Fibroblast of the conjunctiva (primary cell): Measurements from ENCODE around the gene USP12.
"Not testable (repeated sequence)": the region's sequence is repeated elsewhere in the genome, so short reads cannot be mapped to it uniquely, and the experiment has no call there.

ENCODE experiments used
- DNase-seq: peaks from one replicate; pipeline ENCODE4 v3.0.0-alpha.2; 2010; ENCODE audit warnings: low read depth

The USP12 gene, protein sequence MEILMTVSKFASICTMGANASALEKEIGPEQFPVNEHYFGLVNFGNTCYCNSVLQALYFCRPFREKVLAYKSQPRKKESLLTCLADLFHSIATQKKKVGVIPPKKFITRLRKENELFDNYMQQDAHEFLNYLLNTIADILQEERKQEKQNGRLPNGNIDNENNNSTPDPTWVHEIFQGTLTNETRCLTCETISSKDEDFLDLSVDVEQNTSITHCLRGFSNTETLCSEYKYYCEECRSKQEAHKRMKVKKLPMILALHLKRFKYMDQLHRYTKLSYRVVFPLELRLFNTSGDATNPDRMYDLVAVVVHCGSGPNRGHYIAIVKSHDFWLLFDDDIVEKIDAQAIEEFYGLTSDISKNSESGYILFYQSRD

GRCh38 chr13:27171244-27171826, at the start of gene USP12:
Gene USP12 (minus strand): TSS chr13:27171811. CDS start chr13:27171639, 172 bp downstream.
- DNase-seq: no peak

DNA sequence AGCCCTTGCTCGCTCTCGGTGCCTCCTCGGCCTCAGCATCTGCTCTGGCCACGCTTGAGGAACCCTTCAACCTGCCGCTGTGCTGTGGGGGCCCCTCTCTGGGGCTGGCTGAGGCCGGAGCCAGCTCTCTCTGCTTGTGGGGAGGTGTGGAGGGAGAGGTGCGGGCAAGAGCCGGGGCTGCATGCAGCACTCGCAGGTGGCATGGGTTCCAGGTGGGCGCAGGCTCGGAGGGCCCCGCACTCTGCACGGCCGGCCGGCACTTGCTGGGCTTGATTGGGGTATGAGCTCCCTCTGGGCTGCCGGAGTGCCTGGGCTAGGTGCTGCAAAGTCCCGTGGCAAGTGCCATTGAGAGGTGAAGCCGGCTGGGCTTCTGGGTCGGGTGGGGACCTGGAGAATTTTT, 48.0 kb upstream of the USP12 start:
- no peak for DNase-seq

DNA sequence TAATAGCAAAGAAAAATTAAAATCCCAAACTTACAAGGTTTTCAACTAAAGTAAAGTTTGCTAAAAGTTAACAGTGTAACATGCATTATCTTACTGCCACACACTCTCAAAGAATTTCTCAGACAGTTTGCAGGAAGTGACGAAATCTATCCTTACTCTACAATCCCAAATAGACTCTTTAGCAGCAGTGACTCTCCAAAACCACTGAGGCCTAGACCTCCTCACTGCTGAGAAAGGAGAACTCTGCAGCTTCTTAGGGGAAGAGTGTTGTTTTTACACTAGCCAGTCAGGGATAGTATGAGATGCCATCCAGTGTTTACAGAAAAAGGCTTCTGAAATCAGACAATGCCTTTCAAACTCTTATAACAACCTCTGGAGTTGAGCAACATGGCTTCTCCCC, 47.2 kb upstream of the USP12 start:
- not testable (repeated sequence) for DNase-seq

DNA sequence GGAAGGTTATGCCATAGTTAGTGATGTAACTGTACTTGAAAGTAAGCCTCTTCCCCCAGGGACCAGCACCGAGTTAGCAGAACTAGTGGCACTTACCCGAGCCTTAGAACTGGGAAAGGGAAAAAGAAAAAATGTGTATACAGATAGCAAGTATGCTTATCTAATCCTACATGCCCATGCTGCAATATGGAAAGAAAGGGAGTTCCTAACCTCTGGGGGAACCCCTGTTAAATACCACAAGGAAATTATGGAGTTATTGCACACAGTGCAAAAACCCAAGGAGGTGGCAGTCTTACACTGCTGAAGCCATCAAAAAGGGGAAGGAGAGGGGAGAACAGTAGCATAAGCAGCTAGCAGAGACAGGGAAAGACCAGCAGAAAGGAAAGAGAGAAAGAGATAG, 46.2 kb upstream of the USP12 start:
- not testable (repeated sequence) for DNase-seq

- not testable (repeated sequence) for DNase-seq
Measured at GRCh38 chr13:27213386-27213785, 41.8 kb upstream of the USP12 start.

DNA sequence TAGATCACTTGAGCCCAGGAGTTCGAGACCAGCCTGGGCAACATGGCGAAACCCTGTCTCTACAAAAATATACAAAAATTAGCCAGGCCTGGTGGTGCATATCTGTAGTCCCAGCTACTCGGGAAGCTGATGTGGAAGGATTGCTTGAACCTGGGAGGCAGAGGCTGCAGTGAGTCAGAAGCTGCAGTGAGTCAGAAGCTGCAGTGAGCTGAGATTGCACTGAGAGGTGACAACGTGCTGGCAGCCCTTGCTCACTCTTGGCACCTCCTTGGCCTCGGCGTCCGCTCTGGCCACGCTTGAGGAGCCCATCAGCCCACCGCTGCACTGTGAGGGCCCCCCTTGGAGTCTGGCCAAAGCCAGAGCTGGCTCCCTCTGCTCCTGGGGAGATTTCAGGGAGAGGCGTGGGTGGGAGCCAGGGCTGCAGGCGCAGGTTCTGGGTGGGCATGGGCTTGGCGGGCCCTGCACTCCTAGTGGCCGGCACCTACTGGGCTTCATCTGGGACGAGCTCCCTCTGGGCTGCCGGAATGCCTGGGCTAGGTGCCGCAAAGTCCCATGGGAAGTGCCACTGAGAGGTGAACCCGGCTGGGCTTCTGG, 40.3 kb upstream of the USP12 start:
- DNase-seq: peak; percentile 32

DNA sequence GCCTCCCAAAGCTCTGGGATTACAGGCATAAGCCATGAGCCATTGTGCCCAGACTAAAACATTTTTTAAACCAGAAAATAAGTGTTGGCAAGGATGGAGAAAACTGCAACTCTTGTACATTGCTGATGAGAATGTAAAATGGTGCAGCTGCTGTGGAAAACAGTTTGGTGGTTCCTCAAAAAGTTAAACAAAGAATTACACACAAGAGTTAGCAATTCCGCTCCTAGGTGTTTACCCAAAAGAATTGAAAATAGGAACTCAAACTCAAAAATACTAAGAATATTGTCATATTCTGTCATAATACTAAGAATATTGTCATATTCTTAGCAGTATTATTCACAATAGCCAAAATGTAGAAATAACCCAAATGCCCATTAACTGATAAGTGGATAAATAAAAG, 39.7 kb upstream of the USP12 start:
- DNase-seq: no peak

GRCh38 chr13:27208514-27208913, 36.9 kb upstream of the USP12 start:
- no peak for DNase-seq

DNA sequence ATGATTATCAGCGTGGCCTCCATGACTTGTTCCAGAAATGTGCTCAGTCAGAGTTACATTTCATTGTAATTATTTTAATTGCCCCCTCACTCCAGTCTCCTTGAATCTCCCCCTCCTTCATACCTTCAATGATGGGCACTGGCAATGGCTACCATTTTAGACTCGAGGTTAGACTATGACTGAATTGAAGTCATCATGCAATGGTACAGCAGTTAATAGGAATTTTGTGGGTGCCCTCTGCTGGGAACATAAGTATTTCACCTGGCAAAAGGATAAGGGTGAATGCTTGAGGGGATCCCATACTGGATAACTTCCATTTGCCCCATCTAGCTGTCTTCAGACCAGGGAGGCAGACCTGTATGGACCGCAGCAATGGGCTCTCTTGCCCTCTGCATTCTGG, 32.2 kb upstream of the USP12 start:
- DNase-seq: no peak

GRCh38 chr13:27203186-27203585, 31.6 kb upstream of the USP12 start:
- no peak for DNase-seq

DNA sequence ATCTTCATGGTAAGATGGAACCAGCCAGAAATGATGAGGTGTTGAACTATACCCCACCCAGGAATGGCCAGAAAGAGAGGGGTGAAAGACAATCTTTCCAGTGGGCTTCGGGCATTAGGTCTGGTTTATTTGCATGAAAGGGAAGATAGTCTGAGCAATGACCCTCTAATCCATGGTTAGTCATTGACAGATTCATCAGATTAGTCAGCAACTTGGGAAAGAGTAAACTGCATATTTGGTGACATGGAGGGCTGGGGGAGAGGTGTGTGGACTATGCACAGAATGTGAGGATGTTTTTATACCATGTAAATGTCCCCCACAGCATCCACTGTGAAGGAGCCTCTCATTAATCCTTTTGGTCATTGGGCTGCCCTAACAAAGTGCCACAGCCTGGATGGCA, 30.1 kb upstream of the USP12 start:
- DNase-seq: no peak

- DNase-seq: no peak
Measured at GRCh38 chr13:27200413-27201070, 28.9 kb upstream of the USP12 start.

DNA sequence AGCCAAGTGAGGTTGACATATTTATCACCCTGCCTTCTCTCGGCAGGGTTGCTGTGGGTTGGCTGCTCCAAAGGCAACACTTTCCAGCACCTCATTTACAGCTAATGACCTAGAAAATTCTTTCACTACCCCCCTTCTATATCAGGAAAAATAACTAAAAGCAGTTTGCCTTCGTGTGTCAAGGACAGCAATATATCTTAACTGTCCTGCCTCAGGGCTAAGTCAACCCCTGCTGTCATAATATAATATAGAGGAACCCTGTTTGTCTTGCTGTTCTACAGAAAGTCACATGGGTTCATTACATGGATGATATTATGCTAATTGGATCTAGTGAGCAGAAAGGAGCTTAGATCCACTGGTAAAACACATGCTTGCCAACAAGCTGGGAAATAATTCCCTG, 28.1 kb upstream of the USP12 start:
- DNase-seq: no peak

- no peak for DNase-seq
Measured at GRCh38 chr13:27199211-27199610, 27.6 kb upstream of the USP12 start.

- peak; percentile 69 for DNase-seq
Measured at GRCh38 chr13:27194895-27195764, 23.5 kb upstream of the USP12 start.

DNA sequence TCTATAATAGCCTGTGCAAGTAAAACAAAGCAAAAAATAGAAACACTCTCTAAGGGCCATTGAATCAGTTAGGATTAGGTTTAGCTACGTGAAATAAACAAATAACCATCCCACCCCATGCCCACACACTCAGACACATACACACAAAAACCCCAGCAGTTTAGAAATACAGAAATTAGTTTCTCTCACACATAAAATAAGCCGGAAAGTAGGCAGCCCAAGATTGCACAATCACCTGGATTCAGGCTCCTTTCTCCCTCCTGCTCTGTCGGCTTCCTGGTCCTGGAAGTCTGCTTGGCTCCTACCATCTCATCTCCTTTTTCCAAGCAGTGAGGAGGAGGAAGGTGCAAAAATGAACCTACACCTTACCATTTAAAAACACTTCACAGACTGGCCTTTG, 22.6 kb upstream of the USP12 start:
- DNase-seq: no peak

GRCh38 chr13:27193496-27193895, 21.9 kb upstream of the USP12 start:
- DNase-seq: no peak

DNA sequence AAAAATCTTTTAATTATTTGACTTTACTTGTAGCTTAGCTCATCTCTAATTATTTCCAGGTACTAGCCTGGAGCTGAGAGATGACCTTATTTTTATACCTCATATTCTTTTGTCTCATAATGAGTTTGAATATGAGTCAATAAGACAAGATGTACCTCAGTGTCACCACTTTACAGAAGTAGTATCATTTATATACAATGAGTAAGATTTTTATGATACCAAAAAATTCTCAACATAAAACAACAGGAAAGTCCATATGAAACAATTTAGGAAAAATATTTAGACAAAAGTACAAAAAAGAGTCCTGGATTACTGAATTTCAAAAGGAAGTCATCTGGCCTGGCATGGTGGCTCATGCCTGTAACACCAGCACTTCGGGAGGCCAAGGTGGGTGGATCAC, 21.4 kb upstream of the USP12 start:
- DNase-seq: no peak

DNA sequence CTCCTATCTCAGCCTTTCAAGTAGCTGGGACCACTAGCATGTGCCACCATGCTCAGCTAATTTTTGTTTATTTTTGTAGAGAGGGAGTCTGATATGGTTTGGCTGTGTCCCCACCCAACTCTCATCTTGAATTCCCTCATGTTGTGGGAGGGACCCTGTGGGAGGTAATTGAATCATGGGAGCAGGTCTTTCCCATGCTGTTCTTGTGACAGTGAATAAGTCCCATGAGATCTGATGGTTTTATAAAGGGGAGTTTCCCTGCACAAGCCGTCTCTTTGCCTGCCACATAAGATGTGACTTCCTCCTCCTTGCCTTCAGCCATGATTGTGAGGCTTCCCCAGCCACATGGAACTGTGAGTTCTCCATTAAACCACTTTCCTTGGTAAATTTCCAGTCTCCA, 20.8 kb upstream of the USP12 start:
- DNase-seq: not testable (repeated sequence)

DNA sequence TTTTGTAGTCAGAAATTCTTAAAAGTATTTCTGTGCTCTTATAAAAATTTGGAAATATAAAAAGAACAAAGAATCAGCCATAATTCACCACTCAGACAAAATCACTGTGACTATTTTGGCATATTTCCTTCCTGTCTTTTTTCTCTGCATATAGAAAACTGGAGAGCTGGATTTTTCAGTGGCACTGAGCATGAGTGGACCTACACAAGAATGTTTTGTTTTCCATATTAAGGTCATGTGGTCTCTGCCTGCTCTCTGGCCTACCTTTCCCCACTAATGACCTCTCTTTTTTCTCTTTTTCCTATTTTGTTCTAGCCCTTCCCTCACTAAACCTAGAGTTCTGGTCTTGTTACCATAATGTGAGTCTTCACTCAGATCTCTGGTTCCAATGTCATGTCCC, 17.6 kb upstream of the USP12 start:
- DNase-seq: no peak

- no peak for DNase-seq
Measured at GRCh38 chr13:27188239-27188638, 16.6 kb upstream of the USP12 start.

DNA sequence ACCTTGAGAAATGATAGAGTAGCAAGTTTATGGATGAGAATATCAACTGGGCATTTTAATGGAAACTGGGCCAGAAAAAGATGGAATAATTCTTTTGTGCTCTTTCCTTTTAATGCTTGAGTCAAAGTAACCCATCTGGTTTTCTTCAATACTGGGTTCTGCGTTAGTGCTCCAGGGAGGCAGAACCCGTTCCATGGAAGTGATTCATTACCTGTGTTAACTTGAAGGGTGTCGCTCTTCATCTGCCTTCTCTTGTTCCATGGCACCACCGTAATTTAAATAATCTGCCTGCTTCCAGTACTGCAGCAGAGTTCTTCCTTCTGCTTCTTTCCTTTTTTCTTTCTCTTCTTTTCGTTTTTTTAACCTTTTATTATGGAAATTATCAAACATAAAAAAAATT, 14.7 kb upstream of the USP12 start:
- no peak for DNase-seq
